ENCODE measurements around the gene ZNF512B. TPM values are rescaled to one million over a fixed set of nuclear protein-coding genes. Genes with fewer than 3 reads are reported as not detected.

The ZNF512B gene
- total RNA-seq, 1 experiment from 2014 or later: 47.9 TPM

DNA sequence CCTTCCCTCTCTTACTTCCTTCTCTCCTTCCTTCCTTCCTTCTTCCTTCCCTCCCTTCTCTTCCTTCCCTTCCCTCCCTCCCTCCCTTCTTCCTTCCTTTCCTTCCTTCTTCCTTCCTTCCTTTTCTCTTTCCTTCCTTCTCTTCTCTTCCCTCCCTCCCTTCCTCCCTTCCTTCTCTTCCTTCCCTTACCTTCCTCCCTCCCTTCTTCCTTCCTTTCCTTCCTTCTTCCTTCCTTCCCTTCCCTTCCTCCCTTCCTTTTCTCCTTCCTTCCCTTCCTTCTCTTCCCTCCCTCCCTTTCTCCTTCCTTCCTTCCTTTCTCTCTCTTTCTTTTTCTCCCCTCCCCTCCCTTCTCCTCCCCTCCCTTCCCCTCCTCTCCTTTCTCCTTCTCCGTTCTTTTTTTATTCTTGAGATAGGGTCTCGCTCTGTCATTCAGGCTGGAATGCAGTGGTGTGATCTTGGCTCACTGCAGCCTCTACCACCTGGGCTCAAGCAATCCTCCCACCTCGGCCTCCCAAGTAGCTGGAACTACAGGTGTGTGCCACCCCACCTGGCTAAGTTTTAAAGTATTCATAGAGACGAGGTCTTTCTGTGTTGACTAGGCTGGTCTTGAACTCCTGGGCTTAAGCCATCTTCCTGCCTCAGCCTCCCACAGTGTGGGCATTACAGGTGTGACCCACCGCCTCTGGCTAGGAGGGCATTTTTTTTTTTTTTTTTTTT is 1.1 kb upstream of the ZNF512B start:
- peaks cover 15% of the 10 kb centered on the region for H3K9me3 ChIP-seq
- peaks cover 21% of the 10 kb centered on the region for H3K4me1 ChIP-seq
- no peak for DNase-seq
- no peaks in the 10 kb centered on the region for H3K27me3 ChIP-seq (replicated peaks; ENCODE audit: control insufficient read depth, insufficient read depth, low read length)
- Mint-ChIP-seq H3K27ac (ENCODE audit: unreplicated experiment) (no peak overlapping the region), H3K36me3 (ENCODE audit: insufficient read depth, unreplicated experiment) (peaks cover 35% of the 10 kb centered on the region), H3K27me3 (ENCODE audit: insufficient read depth, unreplicated experiment) (peaks cover 3% of the 10 kb centered on the region), H3K4me1 (ENCODE audit: low read depth, unreplicated experiment) (peaks cover 16% of the 10 kb centered on the region), H3K9me3 (ENCODE audit: unreplicated experiment) (peaks cover 6% of the 10 kb centered on the region), H3K4me3 (ENCODE audit: unreplicated experiment) (peak overlapping the region; percentile 69)
- POLR2A ChIA-PET: interaction anchor here (0.6 to 0.7 kb wide), 2 partner anchors 12 to 15 kb away, joined by 4 to 9 read pairs; partner anchors contain the start of gene UCKL1
- BruUV-seq (replicated peaks): no TSS peak
- TF ChIP-seq, protein P1, sequence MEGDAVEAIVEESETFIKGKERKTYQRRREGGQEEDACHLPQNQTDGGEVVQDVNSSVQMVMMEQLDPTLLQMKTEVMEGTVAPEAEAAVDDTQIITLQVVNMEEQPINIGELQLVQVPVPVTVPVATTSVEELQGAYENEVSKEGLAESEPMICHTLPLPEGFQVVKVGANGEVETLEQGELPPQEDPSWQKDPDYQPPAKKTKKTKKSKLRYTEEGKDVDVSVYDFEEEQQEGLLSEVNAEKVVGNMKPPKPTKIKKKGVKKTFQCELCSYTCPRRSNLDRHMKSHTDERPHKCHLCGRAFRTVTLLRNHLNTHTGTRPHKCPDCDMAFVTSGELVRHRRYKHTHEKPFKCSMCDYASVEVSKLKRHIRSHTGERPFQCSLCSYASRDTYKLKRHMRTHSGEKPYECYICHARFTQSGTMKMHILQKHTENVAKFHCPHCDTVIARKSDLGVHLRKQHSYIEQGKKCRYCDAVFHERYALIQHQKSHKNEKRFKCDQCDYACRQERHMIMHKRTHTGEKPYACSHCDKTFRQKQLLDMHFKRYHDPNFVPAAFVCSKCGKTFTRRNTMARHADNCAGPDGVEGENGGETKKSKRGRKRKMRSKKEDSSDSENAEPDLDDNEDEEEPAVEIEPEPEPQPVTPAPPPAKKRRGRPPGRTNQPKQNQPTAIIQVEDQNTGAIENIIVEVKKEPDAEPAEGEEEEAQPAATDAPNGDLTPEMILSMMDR (IDR thresholded peaks at IDR 0.05; ENCODE audit: insufficient read depth in 1 of 2, low read depth in 1 of 2, low read length in 1 of 2, severe bottlenecking in 1 of 2, unreplicated experiment in 1 of 2): no peak
- no peak overlapping the region; the same call in 1 of the 2 replicates for H3K4me3 ChIP-seq (ENCODE audit: low read depth, low read length)
- peaks cover 13% of the 10 kb centered on the region for H3K36me3 ChIP-seq (ENCODE audit: control insufficient read depth, insufficient read depth, low read length)
- intact Hi-C loops (cut with micrococcal nuclease; ENCODE audit: unreplicated experiment): loop anchor here (5.0 to 10.0 kb wide), 2 partner anchors 104 to 186 kb away; partner anchors contain the start of gene TPD52L2
- CTCF ChIA-PET: no interaction called here

DNA sequence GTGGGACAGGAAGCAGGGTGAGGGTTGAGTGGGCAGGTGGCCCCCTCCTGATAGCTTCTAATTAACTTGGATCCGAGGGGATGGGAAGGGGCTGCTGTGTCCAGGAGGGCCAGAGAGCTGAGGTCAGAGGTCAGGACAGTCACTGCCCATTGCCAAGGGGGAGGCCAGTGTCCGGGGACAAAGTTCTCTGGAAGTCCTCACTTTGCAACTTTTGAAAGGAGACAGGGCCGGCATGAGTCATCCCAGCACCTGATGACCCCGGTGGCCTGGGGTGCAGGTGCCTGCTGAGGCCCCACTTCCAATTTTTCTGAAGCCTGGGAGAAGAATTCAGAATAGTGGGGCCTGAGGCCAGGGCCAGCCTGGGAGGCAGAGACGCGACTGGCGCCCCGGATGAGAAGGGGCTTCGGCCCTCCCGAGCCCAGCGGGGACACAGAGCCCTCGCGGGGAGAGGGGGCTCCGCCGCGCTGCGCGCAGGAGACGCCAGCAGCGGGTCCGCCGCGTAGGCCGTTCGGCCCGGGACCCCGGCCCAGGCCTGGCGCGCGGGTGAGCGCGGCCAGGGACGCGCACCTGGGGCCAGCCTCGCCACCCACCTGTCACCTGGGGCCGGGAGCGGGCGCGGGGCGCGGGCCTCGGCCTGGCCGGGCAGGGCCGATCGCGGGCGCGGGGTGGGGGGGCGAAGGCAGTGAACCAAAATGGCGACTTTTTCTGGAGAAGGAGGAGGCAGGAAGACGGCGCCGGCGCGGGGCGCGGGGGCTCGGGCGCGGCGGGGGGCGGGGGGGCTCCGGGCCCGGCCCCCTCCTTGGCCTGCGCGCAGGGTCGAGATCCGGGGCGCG is 586 bp downstream of the ZNF512B start:
- H3K36me3 Mint-ChIP-seq (ENCODE audit: insufficient read depth, unreplicated experiment): peaks cover 40% of the 10 kb centered on the region
- POLR2A ChIA-PET: interaction anchor here (0.5 to 1.4 kb wide), 2 partner anchors 104 to 287 kb away, joined by 3 read pairs; partner anchors contain the start of genes PCMTD2 and TPD52L2
- no peaks in the 10 kb centered on the region for H3K27me3 ChIP-seq (replicated peaks; ENCODE audit: control insufficient read depth, insufficient read depth, low read length)
- no TSS peak for BruUV-seq (replicated peaks)
- peak overlapping the region; percentile 33 for H3K27ac Mint-ChIP-seq (ENCODE audit: unreplicated experiment)
- peaks cover 21% of the 10 kb centered on the region for H3K4me1 ChIP-seq
- peak overlapping the region; percentile 78 for H3K4me3 ChIP-seq (ENCODE audit: low read depth, low read length)
- DNase-seq: peak; percentile 69 to 74
- CTCF ChIA-PET: interaction anchor here (0.9 kb wide), 1 partner anchor 69 kb away, joined by 3 read pairs; no protein-coding TSS in a partner anchor
- intact Hi-C loops (cut with micrococcal nuclease; ENCODE audit: unreplicated experiment): loop anchor here (1.0 kb wide), 1 partner anchor 12 kb away; no protein-coding TSS in a partner anchor
- peaks cover 14% of the 10 kb centered on the region for H3K4me1 Mint-ChIP-seq (ENCODE audit: low read depth, unreplicated experiment)
- H3K27me3 Mint-ChIP-seq (ENCODE audit: insufficient read depth, unreplicated experiment): peaks cover 3% of the 10 kb centered on the region
- H3K4me3 Mint-ChIP-seq (ENCODE audit: unreplicated experiment): peak overlapping the region; percentile 69
- H3K9me3 Mint-ChIP-seq (ENCODE audit: unreplicated experiment): peaks cover 10% of the 10 kb centered on the region
- TF ChIP-seq, protein P1 (IDR thresholded peaks at IDR 0.05; ENCODE audit: insufficient read depth in 1 of 2, low read depth in 1 of 2, low read length in 1 of 2, severe bottlenecking in 1 of 2, unreplicated experiment in 1 of 2): no peak
- H3K9me3 ChIP-seq: peaks cover 20% of the 10 kb centered on the region
- H3K36me3 ChIP-seq (ENCODE audit: control insufficient read depth, insufficient read depth, low read length): peaks cover 15% of the 10 kb centered on the region

All from Caco-2 (cell line).